Measurements from ENCODE around the gene MUC13. TPM values are rescaled to one million over a fixed set of nuclear protein-coding genes. Genes with fewer than 3 reads are reported as not detected.

MUC13 gene
- total RNA-seq (2012; rRNA removed): not detected in 2 replicates
- polyA plus RNA-seq (2012; rRNA removed): not detected in 2 replicates
- polyA plus RNA-seq (2012; cell fraction: cytosol; rRNA removed): not detected in 2 replicates
- 0.05 and 0.07 TPM in 2 replicates for polyA plus RNA-seq (2012; cell fraction: nucleus; rRNA removed; ENCODE audit: low replicate concordance)
- Bru-seq, nascent RNA: percentile 14 among the genes with signal in this experiment
- percentile 14 among the genes with signal in this experiment for BruChase-seq, experiment 1, labeled RNA remaining after a 6-hour chase
- BruChase-seq, experiment 2, labeled RNA remaining after a 2-hour chase: percentile 14 among the genes with signal in this experiment
- long read RNA-seq: 0 reads

DNA sequence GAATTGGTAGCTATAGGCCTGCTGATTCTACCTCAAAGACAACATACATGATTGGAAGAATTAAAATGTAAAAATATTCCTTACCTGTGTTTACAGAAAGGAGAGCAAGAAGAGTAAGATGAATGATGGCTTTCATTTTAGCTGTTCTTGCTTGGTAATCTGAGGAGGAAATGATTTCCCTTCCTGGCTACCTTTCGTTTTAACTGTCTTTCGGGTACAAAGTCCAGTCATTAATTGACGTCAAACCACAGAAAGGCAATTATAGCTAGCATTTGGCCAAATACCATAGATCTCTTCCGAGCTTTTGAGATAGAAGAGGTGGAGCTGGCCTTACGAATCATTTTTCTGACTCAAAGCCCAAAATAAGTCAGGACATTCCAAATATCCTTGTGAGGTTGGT lies at the start of gene MUC13:
Gene MUC13, minus strand, starts transcription at position 175 of the 400 bp plus-strand sequence. Its CDS starts 39 bp downstream, at position 136.
- in situ Hi-C loops (cut with MboI; ENCODE audit: low sequenced_read_pairs) (no loop called here), dilution Hi-C loops (cut with HindIII; ENCODE audit: low sequenced_read_pairs, unreplicated experiment) (no loop called here), intact Hi-C loops (cut with micrococcal nuclease) (no loop called here)
- no peak within 1 kb of the TSS for H2BK15ac ChIP-seq (ENCODE audit: low read depth, low read length)
- no peak within 1 kb of the TSS for H3K14ac ChIP-seq (replicated peaks; ENCODE audit: low read depth, low read length)
- H4K5ac ChIP-seq (ENCODE audit: low read depth, low read length): no peak within 1 kb of the TSS
- peaks cover 18% of the 10 kb centered on the region for H3K27me3 ChIP-seq (ENCODE audit: control insufficient read depth, insufficient read depth, low read length)
- H3K23ac ChIP-seq (ENCODE audit: low read depth, low read length): no peak within 1 kb of the TSS
- no peak within 1 kb of the TSS for H2BK120ac ChIP-seq (ENCODE audit: low read depth, low read length)
- TF ChIP-seq, protein P1, sequence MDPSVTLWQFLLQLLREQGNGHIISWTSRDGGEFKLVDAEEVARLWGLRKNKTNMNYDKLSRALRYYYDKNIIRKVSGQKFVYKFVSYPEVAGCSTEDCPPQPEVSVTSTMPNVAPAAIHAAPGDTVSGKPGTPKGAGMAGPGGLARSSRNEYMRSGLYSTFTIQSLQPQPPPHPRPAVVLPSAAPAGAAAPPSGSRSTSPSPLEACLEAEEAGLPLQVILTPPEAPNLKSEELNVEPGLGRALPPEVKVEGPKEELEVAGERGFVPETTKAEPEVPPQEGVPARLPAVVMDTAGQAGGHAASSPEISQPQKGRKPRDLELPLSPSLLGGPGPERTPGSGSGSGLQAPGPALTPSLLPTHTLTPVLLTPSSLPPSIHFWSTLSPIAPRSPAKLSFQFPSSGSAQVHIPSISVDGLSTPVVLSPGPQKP (IDR thresholded peaks at IDR 0.05; ENCODE audit: borderline replicate concordance, low read depth, low read length): no peak
- no peaks in the 10 kb centered on the region; the same call in 1 of the 2 replicates for H3K9me1 ChIP-seq (ENCODE audit: insufficient read depth, low read length)
- ChIA-PET POLR2A (ENCODE audit: unreplicated experiment) (no interaction called here), CTCF (no interaction called here)
- no peak within 1 kb of the TSS for H3K4ac ChIP-seq (ENCODE audit: low read depth, low read length)
- H3K4me1 ChIP-seq (ENCODE audit: control insufficient read depth, insufficient read depth, low read length): no peaks in the 10 kb centered on the region
- H4K91ac ChIP-seq (ENCODE audit: insufficient read depth, low read depth, low read length): no peak within 1 kb of the TSS
- no peak within 1 kb of the TSS for H2AK9ac ChIP-seq (replicated peaks; ENCODE audit: low read depth, low read length, poor library complexity)
- no peak for ATAC-seq (ENCODE audit: low read depth)
- no CpG with 5 or more reads among the region's 5 CpGs for WGBS, 2 experiments (ENCODE audit: extremely low coverage in 2 of 2, insufficient read length in 1 of 2)
- H2BK20ac ChIP-seq (ENCODE audit: low read depth, low read length): no peak within 1 kb of the TSS
- H3K27ac ChIP-seq (ENCODE audit: insufficient read depth, low read length): no peak within 1 kb of the TSS
- H2AK5ac ChIP-seq (ENCODE audit: low read depth, low read length): no peak within 1 kb of the TSS
- no peak within 1 kb of the TSS for H3K4me2 ChIP-seq (ENCODE audit: low read depth, low read length)
- no peaks in the 10 kb centered on the region for H3K9me3 ChIP-seq (ENCODE audit: control insufficient read depth, insufficient read depth, low read length)
- no peak within 1 kb of the TSS for H3K18ac ChIP-seq (ENCODE audit: low read depth, low read length)
- no peak within 1 kb of the TSS for H4K8ac ChIP-seq (ENCODE audit: low read depth in 2 of 2, low read length in 2 of 2)
- H3K36me3 ChIP-seq (ENCODE audit: control insufficient read depth, insufficient read depth, low read length): no peaks in the 10 kb centered on the region
- BruUV-seq (replicated peaks): no TSS peak
- H3K79me1 ChIP-seq (ENCODE audit: low read depth in 1 of 2, low read length in 2 of 2): no peaks in the 10 kb centered on the region
- H3K56ac ChIP-seq (ENCODE audit: extremely low read depth, insufficient read depth, low read length): no peak within 1 kb of the TSS
- DNase-seq: no peak
- H3K4me3 ChIP-seq (ENCODE audit: insufficient read depth, low read depth, low read length): no peak within 1 kb of the TSS
- no peaks in the 10 kb centered on the region for H4K20me1 ChIP-seq (ENCODE audit: insufficient read depth, low read length)
- H3K9ac ChIP-seq (ENCODE audit: low read depth, low read length): no peak within 1 kb of the TSS
- no peak within 1 kb of the TSS for H2AFZ ChIP-seq (replicated peaks; ENCODE audit: low read length, poor library complexity)
- no peak within 1 kb of the TSS for H2BK5ac ChIP-seq (ENCODE audit: low read depth, low read length, poor library complexity, severe bottlenecking)
